Mesothelial cell of epicardium (in vitro differentiated cells): ENCODE measurements around the gene SKIC8. TPM values are rescaled to one million over a fixed set of nuclear protein-coding genes. Genes with fewer than 3 reads are reported as not detected.

Source experiments
- DNase-seq, 2 experiments: peaks; one replicate each; pipeline ENCODE4 v3.0.0; 2021; ENCODE audit warnings: low spot score in 2 of 2; ENCODE audit not compliant: unreplicated experiment in 2 of 2
- H3K27ac Mint-ChIP-seq: 2 replicates; pipeline ENCODE4 v1.8.0; 2021; ENCODE audit warnings: mixed read lengths
- H3K27me3 Mint-ChIP-seq: 2 replicates; pipeline ENCODE4 v1.8.0; 2021; ENCODE audit warnings: low read depth, mixed read lengths
- H3K36me3 Mint-ChIP-seq: 2 replicates; pipeline ENCODE4 v1.8.0; 2021; ENCODE audit warnings: mixed read lengths
- H3K4me1 Mint-ChIP-seq: 2 replicates; pipeline ENCODE4 v1.8.0; 2021; ENCODE audit warnings: mixed read lengths
- H3K4me3 Mint-ChIP-seq: 2 replicates; pipeline ENCODE4 v1.8.0; 2021; ENCODE audit warnings: mild to moderate bottlenecking, moderate library complexity, mixed read lengths
- H3K9me3 Mint-ChIP-seq: 2 replicates; pipeline ENCODE4 v1.8.0; 2021; ENCODE audit warnings: mixed read lengths
- CTCF ChIP-seq: fragments of 200-600 bp; sonication (generic); IDR thresholded peaks from one replicate; pipeline ENCODE4 v1.5.0; 2021; ENCODE audit warnings: antibody characterized with exemption; ENCODE audit not compliant: unreplicated experiment
- total RNA-seq: library from RNA; stranded (reverse); gene quantifications from 3 replicates; pipeline ENCODE4 v1.2.1, GENCODE V29; 2021

Gene SKIC8
- total RNA-seq, 1 donor from 2014 or later, result 55.1 TPM

GRCh38 chr15:78272776-78273175 lies 26.6 kb downstream of the SKIC8 start:
- H3K9me3 Mint-ChIP-seq, result no peaks in the 10 kb centered on the region
- H3K4me1 Mint-ChIP-seq, result peaks cover 9% of the 10 kb centered on the region
- TF ChIP-seq CTCF, result no peak
- H3K27me3 Mint-ChIP-seq, result peaks cover 8% of the 10 kb centered on the region
- H3K4me3 Mint-ChIP-seq, result no peak overlapping the region
- no peak overlapping the region for H3K27ac Mint-ChIP-seq
- no peaks in the 10 kb centered on the region for H3K36me3 Mint-ChIP-seq
- DNase-seq, result no peak

GRCh38 chr15:78272316-78272715 lies 27.1 kb downstream of the SKIC8 start:
- no peak for TF ChIP-seq CTCF
- no peaks in the 10 kb centered on the region for H3K9me3 Mint-ChIP-seq
- H3K27me3 Mint-ChIP-seq, result peaks cover 8% of the 10 kb centered on the region
- no peak overlapping the region for H3K4me3 Mint-ChIP-seq
- DNase-seq, result no peak
- H3K27ac Mint-ChIP-seq, result no peak overlapping the region
- H3K36me3 Mint-ChIP-seq, result no peaks in the 10 kb centered on the region
- peaks cover 9% of the 10 kb centered on the region for H3K4me1 Mint-ChIP-seq

- no peak for DNase-seq
- H3K36me3 Mint-ChIP-seq, result no peaks in the 10 kb centered on the region
- TF ChIP-seq CTCF, result no peak
- H3K4me3 Mint-ChIP-seq, result no peak overlapping the region
- H3K4me1 Mint-ChIP-seq, result no peaks in the 10 kb centered on the region
- H3K9me3 Mint-ChIP-seq, result no peaks in the 10 kb centered on the region
- no peak overlapping the region for H3K27ac Mint-ChIP-seq
- peaks cover 8% of the 10 kb centered on the region for H3K27me3 Mint-ChIP-seq
These were observed 32.6 kb downstream of the SKIC8 start for GRCh38 chr15:78266806-78267205.

GRCh38 chr15:78266229-78266628 lies 33.2 kb downstream of the SKIC8 start:
- H3K9me3 Mint-ChIP-seq, result no peaks in the 10 kb centered on the region
- DNase-seq, result no peak
- H3K4me3 Mint-ChIP-seq, result no peak overlapping the region
- H3K4me1 Mint-ChIP-seq, result no peaks in the 10 kb centered on the region
- no peak for TF ChIP-seq CTCF
- no peak overlapping the region for H3K27ac Mint-ChIP-seq
- H3K36me3 Mint-ChIP-seq, result no peaks in the 10 kb centered on the region
- peaks cover 8% of the 10 kb centered on the region for H3K27me3 Mint-ChIP-seq

- no peak for DNase-seq
- Mint-ChIP-seq H3K36me3 (no peaks in the 10 kb centered on the region), H3K27ac (no peak overlapping the region), H3K27me3 (peaks cover 8% of the 10 kb centered on the region), H3K9me3 (no peaks in the 10 kb centered on the region), H3K4me1 (peaks cover 3% of the 10 kb centered on the region), H3K4me3 (no peak overlapping the region)
- TF ChIP-seq CTCF, result no peak
These were observed 33.6 kb downstream of the SKIC8 start for GRCh38 chr15:78265752-78266224.

- H3K27ac Mint-ChIP-seq, result no peak overlapping the region
- DNase-seq, result no peak
- no peak for TF ChIP-seq CTCF
- no peaks in the 10 kb centered on the region for H3K36me3 Mint-ChIP-seq
- H3K4me3 Mint-ChIP-seq, result no peak overlapping the region
- H3K9me3 Mint-ChIP-seq, result no peaks in the 10 kb centered on the region
- H3K4me1 Mint-ChIP-seq, result peaks cover 6% of the 10 kb centered on the region
- H3K27me3 Mint-ChIP-seq, result peaks cover 3% of the 10 kb centered on the region
These were observed 34.3 kb downstream of the SKIC8 start for GRCh38 chr15:78265137-78265460.
